GM18505 (cell line): Measurements from ENCODE around the gene MOB2.

Experiments used
- ATAC-seq: cut with Tn5 transposase; IDR thresholded peaks from one replicate; pipeline ENCODE4 v1.9.1; 2021; ENCODE audit not compliant: unreplicated experiment
- POLR2A ChIP-seq: IDR thresholded peaks from 4 replicates; pipeline ENCODE4 v1.6.1; 2011; ENCODE audit warnings: borderline replicate concordance; ENCODE audit not compliant: insufficient read depth, insufficient read length; ENCODE audit errors: extremely low read depth

MOB2 gene

GRCh38 chr11:1455032-1455762 is 31.4 kb downstream of the MOB2 start:
- no peak for ATAC-seq
- TF ChIP-seq POLR2A = no peak

- TF ChIP-seq POLR2A = no peak
- ATAC-seq = no peak
These were observed 32.0 kb downstream of the MOB2 start for GRCh38 chr11:1454576-1454975.

DNA sequence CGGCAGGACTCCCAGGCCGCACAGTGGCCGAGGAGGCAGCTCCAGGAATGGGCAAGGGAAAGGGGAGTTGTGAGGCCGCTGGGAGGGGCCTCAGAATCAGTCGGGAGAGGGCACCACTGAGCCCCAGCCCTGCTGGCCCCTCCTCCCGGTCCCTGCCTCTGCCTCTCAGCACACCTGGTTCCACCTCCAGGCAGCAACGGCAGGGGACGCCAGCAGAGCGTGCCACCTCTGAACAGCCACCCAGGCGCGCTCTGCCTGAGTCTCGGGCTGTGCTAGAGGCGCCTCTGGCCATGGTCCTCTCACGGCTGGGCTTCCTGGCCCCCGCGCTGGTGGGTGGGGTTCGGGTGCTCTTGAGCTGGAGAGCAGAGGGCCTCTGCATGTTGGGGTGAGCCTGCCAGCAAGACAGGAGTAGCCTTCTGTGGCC is 33.0 kb downstream of the MOB2 start:
- no peak for ATAC-seq
- TF ChIP-seq POLR2A = no peak

DNA sequence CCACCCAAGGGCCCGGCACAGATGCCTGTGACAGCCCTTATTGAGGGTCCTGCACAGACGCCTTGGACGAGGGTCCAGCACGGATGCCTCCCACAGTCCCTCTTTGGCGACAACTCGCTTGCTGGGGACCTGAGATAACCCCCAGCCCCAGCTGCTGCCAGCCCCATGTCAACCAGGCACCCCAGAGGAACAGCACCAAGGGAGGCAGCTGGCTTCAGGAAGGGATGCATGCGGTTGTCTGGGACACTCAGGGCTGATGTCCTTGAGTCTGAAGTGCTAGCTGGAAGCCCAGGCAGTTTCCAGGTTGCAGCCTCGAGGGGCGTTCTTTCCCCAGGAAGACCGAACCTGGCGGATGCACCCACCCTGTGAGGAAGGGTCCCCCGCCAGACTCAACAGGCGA is 33.8 kb downstream of the MOB2 start:
- no peak for TF ChIP-seq POLR2A
- ATAC-seq = no peak

DNA sequence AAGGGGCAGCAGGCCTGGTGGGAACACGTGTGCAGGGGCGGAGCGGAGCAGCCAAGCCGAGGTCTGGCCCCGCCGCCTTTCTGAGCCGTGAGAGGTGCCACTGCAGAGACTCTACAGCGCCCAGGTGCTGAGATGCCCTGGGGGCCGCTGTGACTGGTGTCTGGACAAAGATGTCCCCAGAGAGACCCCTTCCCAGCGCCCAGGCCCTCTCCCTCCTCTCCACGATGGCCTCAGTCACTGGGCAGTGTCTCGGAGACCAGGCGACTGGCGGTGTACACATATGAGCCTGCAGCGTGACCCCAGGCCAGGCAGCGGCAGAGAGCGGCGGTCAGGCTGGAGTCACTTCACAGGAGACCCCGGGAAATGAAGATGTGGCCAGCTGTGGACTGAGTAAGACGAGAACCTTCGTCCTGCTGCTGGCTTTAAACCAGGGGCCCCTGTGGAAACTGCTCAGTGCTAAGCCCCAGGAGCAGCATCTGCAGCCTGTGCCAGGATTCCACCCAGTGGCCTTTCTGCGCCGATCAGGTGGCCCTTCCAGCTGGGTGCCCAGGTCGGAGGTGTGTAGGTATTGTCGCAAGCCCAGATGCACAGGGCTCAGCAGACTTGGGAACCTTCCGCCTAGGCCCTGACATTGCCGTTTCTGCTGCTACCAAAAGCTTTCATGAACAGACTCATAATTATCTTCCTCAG is 34.7 kb downstream of the MOB2 start:
- TF ChIP-seq POLR2A = no peak
- no peak for ATAC-seq

DNA sequence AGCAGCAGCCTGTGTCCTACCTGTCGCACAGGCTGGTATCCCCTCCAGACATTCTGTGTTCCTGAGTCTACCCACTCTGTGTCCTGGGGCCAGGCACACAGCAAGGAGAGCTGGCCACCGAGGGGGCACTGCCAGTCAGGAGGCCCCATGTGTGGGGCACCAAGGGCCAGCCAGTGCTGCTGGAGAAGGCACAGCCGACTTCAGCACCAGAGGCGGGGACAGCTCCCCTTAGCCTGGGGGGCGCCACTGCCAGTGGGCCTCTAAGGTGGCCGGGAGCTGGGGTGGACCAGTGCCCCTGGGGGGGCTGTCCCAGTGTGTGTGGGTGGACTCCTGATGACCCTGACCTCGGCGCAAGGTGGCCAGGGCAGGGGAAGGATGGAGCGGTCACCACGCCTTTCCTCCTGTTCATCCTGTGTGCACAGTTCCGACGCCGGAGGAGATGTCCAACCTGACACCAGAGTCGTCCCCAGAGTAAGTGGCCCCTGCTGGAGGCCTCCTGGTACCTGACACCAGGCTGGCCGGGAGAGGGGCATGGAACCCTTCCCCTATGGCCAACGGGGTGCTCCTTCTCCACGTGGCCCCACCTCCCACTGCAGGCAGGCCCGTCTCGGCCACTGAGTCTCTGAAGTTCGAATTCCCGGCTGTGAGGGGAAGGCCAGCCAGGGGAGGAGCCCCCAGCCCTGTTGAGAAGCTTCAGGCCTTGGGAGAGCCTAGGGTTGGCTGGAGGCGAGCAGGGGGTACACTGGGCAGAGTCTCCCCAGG is 35.4 kb downstream of the MOB2 start:
- TF ChIP-seq POLR2A = no peak
- no peak for ATAC-seq

DNA sequence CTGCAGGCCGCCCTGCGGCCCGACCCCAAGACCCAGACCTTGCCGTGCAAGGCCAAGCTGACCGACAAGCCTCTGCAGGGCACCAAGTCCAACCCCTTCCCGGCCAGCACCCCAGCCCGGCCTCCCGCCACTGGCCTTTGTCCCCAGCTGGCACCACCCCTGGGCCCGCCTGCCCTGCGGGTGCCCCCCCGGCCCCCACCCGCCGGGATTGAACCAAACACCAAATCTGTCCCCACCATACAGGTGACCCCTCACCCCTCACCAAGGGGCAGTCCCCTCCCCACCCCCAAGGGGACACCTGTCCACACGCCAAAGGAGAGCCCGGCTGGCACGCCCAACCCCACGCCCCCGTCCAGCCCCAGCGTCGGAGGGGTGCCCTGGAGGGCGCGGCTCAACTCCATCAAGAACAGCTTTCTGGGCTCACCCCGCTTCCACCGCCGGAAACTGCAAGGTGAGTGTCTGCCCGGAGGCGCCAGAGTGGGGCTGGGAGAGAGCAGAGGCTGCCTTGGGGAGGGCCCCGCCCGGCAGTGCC is 36.2 kb downstream of the MOB2 start:
- TF ChIP-seq POLR2A = no peak
- no peak for ATAC-seq

- TF ChIP-seq POLR2A = no peak
- ATAC-seq = no peak
These were observed 36.9 kb downstream of the MOB2 start for GRCh38 chr11:1449490-1450243.

- TF ChIP-seq POLR2A = no peak
- no peak for ATAC-seq
These were observed 37.7 kb downstream of the MOB2 start for GRCh38 chr11:1448882-1449281.

DNA sequence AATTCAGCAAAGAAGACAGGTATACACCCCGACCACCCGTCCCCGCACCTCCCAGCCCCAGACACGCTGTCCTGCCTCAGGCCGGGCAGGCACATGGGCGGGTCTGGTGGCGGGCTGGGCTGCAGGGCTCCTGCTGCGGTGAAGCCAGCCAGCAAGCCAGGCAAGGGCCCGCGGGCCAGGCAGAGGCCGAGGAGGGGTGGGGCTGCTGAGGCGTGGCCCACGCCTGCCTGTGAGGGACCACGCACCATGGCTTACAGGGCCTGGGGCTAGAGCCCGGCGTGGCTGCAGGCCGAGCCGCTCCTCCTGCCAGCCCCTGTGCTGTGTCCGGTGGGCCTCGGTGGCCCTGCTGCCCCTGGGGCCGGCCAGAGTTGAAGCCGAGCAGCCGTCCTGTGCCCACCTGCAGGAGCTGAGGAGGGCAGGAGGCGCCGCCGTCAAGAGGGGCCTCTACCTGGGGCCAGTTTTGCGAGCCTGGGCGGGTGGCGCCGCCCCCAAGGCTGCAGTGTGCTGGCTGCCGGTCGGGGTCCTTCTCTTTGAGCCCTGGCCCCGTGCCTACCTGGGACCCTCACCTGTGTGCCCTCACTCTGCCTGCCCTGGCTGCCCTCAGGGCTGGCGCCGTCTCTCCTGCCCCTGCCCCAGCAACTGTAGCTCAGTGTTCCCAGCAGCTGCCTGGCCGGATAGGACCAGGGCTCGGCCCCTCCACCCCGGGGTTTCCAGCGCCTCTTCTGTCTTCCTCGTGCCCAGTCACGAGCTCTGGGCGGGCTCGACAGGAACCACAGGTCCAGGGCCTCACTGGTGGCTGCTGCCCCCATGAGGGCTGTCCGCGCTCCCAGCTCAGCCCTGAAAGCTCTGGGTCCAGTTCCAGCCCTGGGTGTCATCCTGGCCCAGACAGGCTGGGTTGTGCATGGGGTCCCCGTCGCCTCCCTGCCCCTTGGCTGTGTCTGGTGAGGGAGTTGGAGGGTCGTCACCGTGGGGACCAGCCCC is 38.4 kb downstream of the MOB2 start:
- TF ChIP-seq POLR2A = no peak
- no peak for ATAC-seq

DNA sequence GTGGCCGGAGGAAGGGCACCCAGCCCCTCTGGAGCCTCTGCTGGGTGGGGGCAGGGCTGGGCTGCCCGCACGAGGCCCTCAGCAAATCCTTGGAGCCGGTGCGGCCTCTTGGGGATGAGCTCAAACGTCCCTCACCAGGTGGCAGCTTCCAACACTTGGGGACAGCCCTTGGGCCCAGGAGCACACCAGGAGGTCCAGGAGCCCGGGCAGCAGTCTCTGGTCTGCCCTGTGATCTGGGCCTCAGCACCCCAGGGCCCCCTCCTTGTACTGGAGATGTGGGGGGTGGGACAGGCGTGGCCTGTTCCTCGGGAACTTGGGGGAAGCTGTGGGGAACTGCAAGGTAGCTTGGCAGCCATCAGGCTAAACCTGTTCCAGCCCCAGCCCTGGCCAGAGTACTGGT is 40.0 kb downstream of the MOB2 start:
- TF ChIP-seq POLR2A = no peak
- ATAC-seq = no peak
